ENCODE measurements around the gene TRMU.

The TRMU gene

GRCh38 chr22:46369716-46370583, 34.4 kb downstream of the TRMU start:
- DNase-seq (ENCODE audit: low spot score): no peak

GRCh38 chr22:46370584-46371291, 35.2 kb downstream of the TRMU start:
- DNase-seq (ENCODE audit: low spot score): no peak

DNA sequence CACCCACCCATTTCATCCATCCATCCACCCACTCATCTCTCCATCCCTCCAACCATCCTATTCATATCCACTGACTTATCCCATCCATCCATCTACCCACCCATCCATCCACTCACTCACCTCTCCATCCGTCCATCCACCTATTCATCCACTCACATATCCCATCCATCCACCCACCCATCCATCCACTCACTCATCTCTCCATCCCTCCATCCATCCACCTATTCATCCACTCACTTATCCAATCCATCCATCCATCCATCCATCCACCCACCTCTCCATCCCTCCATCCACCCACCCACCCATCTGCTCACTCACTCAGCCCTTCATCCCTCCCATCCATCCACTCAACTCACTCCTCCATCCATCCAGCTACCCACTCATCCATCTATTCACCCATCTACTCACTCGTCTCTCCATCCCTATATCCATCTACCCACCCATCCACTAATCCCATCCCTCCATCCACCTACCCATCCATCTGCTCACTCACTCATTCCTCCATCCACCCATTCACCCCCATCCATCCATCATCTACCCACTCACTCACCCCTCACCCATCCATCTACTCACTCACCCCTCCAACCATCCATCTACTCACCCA, 36.2 kb downstream of the TRMU start:
- no peak for DNase-seq (ENCODE audit: low spot score)

DNA sequence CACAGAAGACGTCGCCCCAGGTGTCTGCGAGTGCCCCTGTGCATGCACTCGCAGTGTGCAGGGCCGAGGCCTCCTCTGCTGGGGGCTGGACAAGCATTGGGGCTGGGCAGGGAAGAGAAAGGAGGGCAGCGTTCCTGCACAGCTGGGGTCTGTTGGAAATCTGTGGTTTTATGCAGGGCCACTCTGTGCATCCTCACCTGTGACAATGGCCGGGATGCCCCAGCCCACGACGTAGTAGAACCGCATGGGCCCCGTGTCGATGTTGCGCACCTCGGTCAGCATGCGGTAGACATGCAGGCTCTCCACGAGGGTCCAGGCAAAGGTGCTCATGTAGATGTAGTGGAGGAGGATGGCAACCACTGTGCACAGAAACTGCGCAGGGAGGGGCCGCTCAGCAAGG, 37.2 kb downstream of the TRMU start:
- no peak for DNase-seq (ENCODE audit: low spot score)

GRCh38 chr22:46373159-46373558, 37.6 kb downstream of the TRMU start:
- DNase-seq (ENCODE audit: low spot score): no peak

DNA sequence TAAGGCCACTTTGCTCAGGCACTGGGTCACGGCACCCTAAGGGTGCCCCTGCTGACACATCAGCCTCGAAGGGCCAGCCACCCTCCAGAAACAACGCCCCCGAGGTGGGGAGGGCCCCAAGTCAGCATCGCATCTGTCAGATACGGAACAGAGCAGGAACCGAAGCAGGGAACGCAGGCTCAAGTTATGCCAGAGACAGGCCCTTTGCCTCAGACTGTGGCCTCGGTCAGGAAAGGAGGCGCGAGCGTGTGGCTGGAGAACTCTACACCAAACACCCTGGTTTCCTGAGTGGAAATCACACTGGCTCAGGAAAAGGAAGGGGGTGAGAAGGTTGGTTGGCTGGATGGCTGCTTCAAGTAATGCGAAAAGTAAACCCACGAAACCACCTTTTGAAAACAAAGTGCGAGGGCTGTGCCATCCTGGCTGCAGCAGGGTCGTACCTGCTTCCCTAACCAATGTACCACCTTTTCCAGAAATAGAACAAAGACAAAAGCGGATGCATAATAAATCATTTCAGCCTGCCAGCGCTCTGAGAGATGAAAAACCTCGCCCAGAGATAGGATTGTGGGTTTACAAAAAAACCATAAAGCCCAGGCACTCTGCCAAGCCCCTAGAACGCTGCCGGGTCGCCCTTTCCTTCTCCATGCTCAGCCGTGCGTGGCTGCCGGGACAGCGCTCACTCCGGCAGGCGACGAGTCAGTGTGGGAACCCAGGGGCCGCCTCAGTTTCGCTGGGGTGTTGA, 38.6 kb downstream of the TRMU start:
- DNase-seq (ENCODE audit: low spot score): no peak

DNA sequence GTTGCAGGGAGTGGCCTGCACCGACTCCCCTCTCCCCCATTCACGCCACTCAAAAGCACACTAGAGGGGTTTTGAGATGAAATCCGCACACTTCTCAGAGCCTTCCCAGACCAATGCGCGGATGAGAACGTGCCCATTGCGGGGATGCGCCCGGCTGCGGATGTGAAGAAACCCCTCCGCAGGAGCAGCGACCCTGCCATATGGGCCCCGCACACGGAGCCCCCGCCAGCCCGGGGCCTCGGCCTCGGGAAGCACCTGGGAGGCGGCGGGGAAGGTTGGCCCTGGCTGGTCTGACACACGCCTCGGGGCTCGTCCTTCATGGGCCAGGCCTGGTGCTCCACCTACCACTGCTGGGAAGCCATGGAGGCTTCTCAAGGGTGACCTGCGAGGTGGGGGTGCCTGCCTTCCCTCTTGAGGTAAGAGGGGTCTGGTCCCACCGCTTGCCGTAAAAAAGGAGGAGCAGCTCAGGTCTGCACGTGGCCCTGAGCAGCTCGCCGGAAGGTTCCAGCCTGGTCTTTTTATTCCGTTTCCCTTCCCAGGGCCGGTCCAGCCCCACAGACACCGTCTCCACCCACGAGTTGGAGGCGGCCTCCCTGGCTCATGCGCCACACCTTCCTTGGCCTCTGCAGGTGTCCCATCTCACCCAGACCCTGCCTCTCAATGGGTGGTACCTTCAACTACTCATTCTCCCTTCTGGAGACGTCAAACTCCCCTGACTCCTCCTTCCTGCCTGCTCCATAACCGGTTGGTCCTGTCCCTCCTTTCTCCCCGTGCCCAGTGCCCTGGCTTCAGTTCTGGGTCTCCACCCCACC, 39.4 kb downstream of the TRMU start:
- no peak for DNase-seq (ENCODE audit: low spot score)

- DNase-seq (ENCODE audit: low spot score): no peak
These were observed 40.6 kb downstream of the TRMU start for GRCh38 chr22:46376111-46376510.

DNA sequence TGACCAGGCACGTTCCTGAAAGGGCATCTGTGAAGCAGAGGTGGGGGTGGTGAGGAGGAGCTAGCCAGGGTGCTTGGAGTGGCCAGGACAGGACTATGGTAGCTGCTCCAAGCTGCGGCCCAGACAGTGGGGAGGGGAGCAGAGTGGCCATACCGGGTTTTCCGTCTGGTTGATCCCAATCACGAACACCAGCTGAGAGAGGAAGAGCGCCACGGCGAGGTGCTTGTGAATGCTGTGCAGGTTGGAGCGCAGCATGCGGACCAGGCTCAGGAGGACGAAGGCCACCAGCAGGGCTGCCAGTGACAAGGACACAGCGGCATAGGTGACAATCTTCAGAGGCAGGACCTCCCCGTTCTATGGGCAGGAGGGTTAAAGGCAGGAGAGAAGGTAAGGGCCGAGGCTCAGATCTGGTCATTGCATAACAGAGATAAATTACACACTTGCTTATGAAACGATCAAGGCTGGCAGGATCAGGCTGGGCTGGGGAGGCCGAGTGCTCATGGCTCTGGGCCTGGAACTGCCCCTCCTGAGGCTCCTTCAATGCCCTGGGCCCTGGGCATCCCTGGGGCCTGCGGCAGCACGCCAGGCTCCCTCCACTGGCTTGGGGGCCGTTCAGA, 41.5 kb downstream of the TRMU start:
- DNase-seq (ENCODE audit: low spot score): no peak

DNA sequence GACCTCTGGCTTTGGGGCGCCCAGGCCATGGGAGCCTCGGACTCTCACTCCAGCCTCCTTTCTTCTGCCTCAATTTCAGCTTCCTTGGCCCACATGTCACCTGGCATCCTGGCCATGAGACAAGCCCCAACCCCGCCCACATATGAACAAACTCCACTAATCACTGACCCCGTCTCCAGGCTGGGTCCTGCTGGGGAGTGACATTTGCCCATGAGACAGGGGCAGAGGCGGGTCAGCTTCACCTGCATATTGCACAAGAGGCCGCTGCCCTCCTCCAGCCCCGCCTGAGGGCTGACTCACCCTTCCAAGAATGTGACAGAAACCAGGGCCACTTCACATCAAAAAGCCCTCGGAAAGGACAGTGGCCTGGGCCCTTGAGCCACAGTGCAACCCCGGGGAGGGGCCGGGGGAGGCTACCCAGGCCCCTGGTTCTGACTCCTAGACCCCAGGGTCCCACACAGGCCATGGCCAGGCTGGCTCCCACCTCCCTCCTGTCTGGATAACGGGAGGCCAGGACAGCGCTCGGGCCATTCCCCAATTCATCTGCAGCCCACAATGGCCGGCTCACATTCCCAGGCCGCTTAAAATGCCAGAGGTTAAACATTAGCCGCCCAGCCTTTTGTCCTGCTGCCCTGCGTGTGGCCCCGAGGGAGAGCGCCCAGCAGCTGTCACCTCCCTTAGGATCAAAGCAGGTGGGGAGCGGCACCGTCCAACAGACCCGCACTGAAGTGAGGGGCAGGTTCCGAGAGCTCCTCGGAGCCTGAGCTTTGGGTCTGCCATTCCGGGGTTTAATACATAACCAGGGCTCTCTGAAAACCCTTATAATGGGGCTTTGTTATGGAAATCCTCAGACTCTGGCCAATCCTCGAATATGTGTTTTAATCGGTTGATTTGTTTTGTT, 42.3 kb downstream of the TRMU start:
- no peak for DNase-seq (ENCODE audit: low spot score)

DNA sequence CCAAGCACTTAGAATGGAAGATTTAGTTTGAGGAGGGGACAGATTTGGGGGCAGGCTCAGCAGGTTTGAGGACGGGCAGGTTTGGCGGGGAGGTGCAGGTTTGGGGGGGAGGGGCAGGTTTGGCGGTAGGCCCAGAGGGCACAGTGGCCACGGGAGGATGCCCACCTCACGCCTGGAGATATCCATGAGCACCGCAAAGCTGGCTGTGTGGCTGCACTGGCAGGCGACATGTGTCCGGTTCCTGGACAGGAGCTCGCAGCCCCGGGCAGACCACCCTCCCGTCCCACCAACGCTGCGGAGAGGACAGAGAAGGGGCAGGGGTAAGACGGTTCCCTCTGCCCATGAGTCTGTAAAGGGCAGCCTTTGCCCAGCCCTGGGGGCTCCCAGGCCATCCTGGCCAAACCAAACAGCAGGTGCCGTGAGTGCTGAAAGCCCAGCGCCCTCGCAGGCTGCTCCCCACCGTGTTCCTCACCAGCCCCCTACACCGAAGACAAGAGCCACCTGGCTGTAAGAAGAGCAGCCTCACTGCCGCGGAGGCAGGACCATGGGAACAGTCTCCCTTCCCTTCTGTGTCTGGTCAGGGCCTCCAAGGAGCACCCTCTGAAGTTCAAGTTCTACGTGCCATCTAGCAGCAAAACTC, 43.0 kb downstream of the TRMU start:
- DNase-seq (ENCODE audit: low spot score): no peak

GRCh38 chr22:46379066-46379930, 43.8 kb downstream of the TRMU start:
- DNase-seq (ENCODE audit: low spot score): no peak

DNA sequence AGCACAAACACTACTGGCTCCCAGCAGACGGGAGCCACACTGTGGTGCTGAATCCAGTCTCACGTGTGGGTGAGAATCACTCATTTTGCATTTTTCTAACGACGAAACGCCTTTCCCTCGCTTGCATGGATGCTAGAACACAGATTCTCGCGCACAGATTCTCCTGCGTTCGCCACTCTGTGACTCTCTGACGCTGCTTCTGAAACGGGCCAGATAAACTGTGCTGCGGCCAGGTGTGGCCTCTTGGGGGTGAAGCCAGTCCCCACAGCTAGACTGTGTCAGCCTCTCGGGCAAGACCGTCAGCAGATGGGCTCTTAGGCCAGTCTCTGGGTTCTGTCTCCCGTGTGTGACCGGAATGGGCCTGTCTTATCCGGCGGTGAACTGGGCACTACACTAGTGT, 44.6 kb downstream of the TRMU start:
- no peak for DNase-seq (ENCODE audit: low spot score)

GRCh38 chr22:46380581-46380980, 45.1 kb downstream of the TRMU start:
- no peak for DNase-seq (ENCODE audit: low spot score)

- no peak for DNase-seq (ENCODE audit: low spot score)
These were observed 45.6 kb downstream of the TRMU start for GRCh38 chr22:46381142-46381541.

GRCh38 chr22:46381731-46382130, 46.2 kb downstream of the TRMU start:
- DNase-seq (ENCODE audit: low spot score): no peak

- DNase-seq (ENCODE audit: low spot score): no peak
These were observed 47.0 kb downstream of the TRMU start for GRCh38 chr22:46382524-46382923.

GRCh38 chr22:46386312-46386711, 50.8 kb downstream of the TRMU start:
- no peak for DNase-seq (ENCODE audit: low spot score)

DNA sequence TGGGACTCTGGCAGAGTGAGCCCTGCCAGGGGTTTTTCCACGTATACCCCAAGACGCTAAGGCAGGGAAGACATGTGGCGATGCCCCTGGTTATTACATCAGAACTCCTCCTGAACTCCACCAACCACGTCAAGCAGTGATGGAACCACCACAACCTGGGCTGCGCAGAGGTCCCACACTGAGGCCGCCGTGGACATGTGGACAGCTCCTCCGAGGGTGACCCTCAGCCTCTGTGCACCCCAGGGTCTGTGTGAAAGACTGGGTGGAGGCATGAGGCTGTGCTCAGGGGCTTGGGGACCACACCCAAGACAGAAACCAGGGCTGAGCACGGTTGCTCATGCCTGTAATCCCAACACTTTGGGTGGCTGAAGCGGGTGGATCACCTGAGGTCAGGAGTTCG, 52.2 kb downstream of the TRMU start:
- no peak for DNase-seq (ENCODE audit: low spot score)

All from NAMALWA (cell line).